PC-3 (cell line): ENCODE measurements around the gene FOXO3. TPM values are rescaled to one million over a fixed set of nuclear protein-coding genes. Genes with fewer than 3 reads are reported as not detected.

ENCODE experiments used
- ATAC-seq: fragments of 200-7000 bp; cut with Tn5 transposase; 2 replicates; pipeline ENCODE4 v1.9.1; 2020; ENCODE audit warnings: mild to moderate bottlenecking, moderate library complexity
- BruUV-seq: library from RNA; stranded (reverse); fragments of 400-500 nt; replicated peaks from 2 replicates; lab custom pipeline; 2021; lab: Mats Ljungman, UMichigan
- CTCF ChIA-PET: fragments of 300-600 bp; sonication (Branson Sonifier 250); formaldehyde crosslinking; loops from one replicate; lab custom pipeline; 2022; ENCODE audit warnings: antibody characterized with exemption; lab: Charles Lee
- POLR2A ChIA-PET: fragments of 300-600 bp; sonication (Branson Sonifier 250); formaldehyde crosslinking; loops from one replicate; lab custom pipeline; 2022; ENCODE audit warnings: antibody characterized with exemption; ENCODE audit not compliant: unreplicated experiment; lab: Charles Lee
- DNase-seq: peaks from one replicate; pipeline ENCODE4 v3.0.0-alpha.2; 2015
- H2AFZ ChIP-seq: fragments of 300-600 bp; sonication (generic); 2 replicates; pipeline ENCODE4 v1.6.0; 2016; ENCODE audit warnings: antibody characterized with exemption, low read length
- H3F3A ChIP-seq: fragments of 300-600 bp; sonication (generic); one replicate; pipeline ENCODE4 v1.6.0; 2017; ENCODE audit warnings: antibody characterized with exemption, low read length, control low read depth, mild to moderate bottlenecking; ENCODE audit not compliant: unreplicated experiment
- H3K27ac ChIP-seq: fragments of 300-600 bp; sonication (generic); 2 replicates; pipeline ENCODE4 v1.5.1; 2016; ENCODE audit warnings: mild to moderate bottlenecking, low read length
- H3K27me3 ChIP-seq: fragments of 300-600 bp; sonication (generic); 2 replicates; pipeline ENCODE4 v1.6.1; 2016; ENCODE audit warnings: low read length, mixed read lengths
- H3K36me3 ChIP-seq: fragments of 300-600 bp; sonication (generic); 2 replicates; pipeline ENCODE4 v1.6.1; 2016; ENCODE audit warnings: low read depth, mixed run types, low read length, mixed read lengths
- H3K4me1 ChIP-seq: fragments of 300-600 bp; sonication (generic); 2 replicates; pipeline ENCODE4 v1.5.1; 2016; ENCODE audit warnings: low read length; ENCODE audit not compliant: insufficient read depth
- H3K4me2 ChIP-seq: fragments of 300-600 bp; sonication (generic); 2 replicates; pipeline ENCODE4 v1.6.0; 2016; ENCODE audit warnings: low read length
- H3K4me3 ChIP-seq: fragments of 300-600 bp; sonication (generic); 2 replicates; pipeline ENCODE4 v1.5.1; 2016; ENCODE audit warnings: mild to moderate bottlenecking, low read length, mixed read lengths
- H3K79me2 ChIP-seq: fragments of 300-600 bp; sonication (generic); 2 replicates; pipeline ENCODE4 v1.6.1; 2017; ENCODE audit warnings: low read length, mixed read lengths
- H3K9ac ChIP-seq: fragments of 300-600 bp; sonication (generic); 2 replicates; pipeline ENCODE4 v1.6.0; 2016; ENCODE audit warnings: mild to moderate bottlenecking, low read length
- H3K9me2 ChIP-seq: fragments of 300-600 bp; sonication (generic); replicated peaks from 2 replicates; pipeline ENCODE4 v1.6.1; 2016; ENCODE audit warnings: mixed run types, low read length, mixed read lengths
- H3K9me3 ChIP-seq: fragments of 300-600 bp; sonication (generic); 2 replicates; pipeline ENCODE4 v1.6.1; 2016; ENCODE audit warnings: low read length, mixed read lengths
- H4K20me1 ChIP-seq: fragments of 300-600 bp; sonication (generic); 2 replicates; pipeline ENCODE4 v1.6.1; 2016; ENCODE audit warnings: low read length, mixed read lengths
- CTCF ChIP-seq: fragments of 300-600 bp; sonication (generic); conservative IDR thresholded peaks from 2 replicates; pipeline ENCODE4 v1.5.1; 2017; ENCODE audit warnings: antibody characterized with exemption, low read depth, mild to moderate bottlenecking, low read length
- EZH2 ChIP-seq: fragments of 300-600 bp; sonication (generic); IDR thresholded peaks from one replicate; pipeline ENCODE4 v1.6.1; 2017; ENCODE audit warnings: antibody characterized with exemption, mild to moderate bottlenecking, low read length; ENCODE audit not compliant: unreplicated experiment
- EZH2phosphoT487 ChIP-seq: fragments of 300-600 bp; sonication (generic); IDR thresholded peaks from 2 replicates; pipeline ENCODE4 v1.6.1; 2018; ENCODE audit warnings: mild to moderate bottlenecking, antibody characterized with exemption, low read length, borderline replicate concordance
- intact Hi-C: fragments of 100-400 bp; cut with micrococcal nuclease; formaldehyde crosslinking; loops from 2 replicates; pipeline ENCODE4 v1.9.0; 2023
- total RNA-seq: library from RNA; depleted of rRNA; stranded (reverse); fragments of >200 nt; gene quantifications from 2 replicates; pipeline ENCODE4 v1.2.3, GENCODE V29; 2014

FOXO3 gene
- total RNA-seq, 1 experiment from 2014 or later = 12.8 TPM

- Histone ChIP-seq H3K9me3 (no peaks in the 10 kb centered on the region), H3K9ac (peak overlapping the region; percentile 28; the same call in 1 of the 2 replicates), H3K4me2 (peak overlapping the region; percentile 82), H3K4me3 (peak overlapping the region; percentile 95), H3K27me3 (no peaks in the 10 kb centered on the region), H3F3A (peaks cover 4% of the 10 kb centered on the region), H3K79me2 (peaks cover 94% of the 10 kb centered on the region), H3K4me1 (peaks cover 33% of the 10 kb centered on the region), H3K9me2 (no peaks in the 10 kb centered on the region), H3K36me3 (peaks cover 14% of the 10 kb centered on the region; the same call in 1 of the 2 replicates), H2AFZ (no peak overlapping the region), H3K27ac (peak overlapping the region; percentile 79), H4K20me1 (peaks cover 35% of the 10 kb centered on the region)
- no TSS peak for BruUV-seq
- no peak for ATAC-seq
- TF ChIP-seq EZH2phosphoT487 (no peak), EZH2 (no peak), CTCF (no peak)
- intact Hi-C loops = no loop called here
- peak; percentile 64 for DNase-seq
- ChIA-PET CTCF (no interaction called here), POLR2A (interaction anchor here (0.6 kb wide), 1 partner anchor 499 kb away, joined by 4 read pairs; no protein-coding TSS in a partner anchor)
Measured at GRCh38 chr6:108565091-108565766, 4.5 kb downstream of the FOXO3 start.

DNA sequence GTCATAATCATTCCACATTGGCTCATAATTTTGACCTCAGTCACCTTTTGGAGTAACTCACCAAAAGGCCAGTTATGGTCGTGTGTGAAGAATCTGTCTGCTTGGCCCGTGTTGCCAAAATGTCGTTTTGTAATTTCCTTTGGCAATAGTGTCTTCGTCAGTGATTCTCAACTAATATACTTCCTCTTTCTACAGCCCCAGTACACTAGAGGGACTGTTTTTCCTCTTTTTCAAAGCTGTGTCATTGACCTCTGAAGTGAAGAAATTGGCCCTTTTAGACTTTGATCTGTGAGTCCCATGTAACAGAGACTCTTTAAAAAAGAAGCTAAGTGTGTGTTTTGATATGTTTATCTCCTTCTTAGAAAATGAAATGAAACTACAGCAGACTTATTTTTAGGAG is 5.2 kb downstream of the FOXO3 start:
- Histone ChIP-seq H3K9me3 (no peaks in the 10 kb centered on the region), H3K4me3 (peak overlapping the region; percentile 95), H3K4me2 (peak overlapping the region; percentile 82), H3K79me2 (peaks cover 97% of the 10 kb centered on the region), H3K36me3 (peaks cover 18% of the 10 kb centered on the region), H2AFZ (no peak overlapping the region), H4K20me1 (peaks cover 35% of the 10 kb centered on the region), H3K9ac (no peak overlapping the region), H3F3A (peaks cover 4% of the 10 kb centered on the region), H3K9me2 (no peaks in the 10 kb centered on the region), H3K27me3 (no peaks in the 10 kb centered on the region), H3K4me1 (peaks cover 33% of the 10 kb centered on the region), H3K27ac (peak overlapping the region; percentile 79)
- no peak for ATAC-seq
- CTCF ChIA-PET = no interaction called here
- intact Hi-C loops = no loop called here
- BruUV-seq = no TSS peak
- POLR2A ChIA-PET = no interaction called here
- TF ChIP-seq EZH2 = no peak
- no peak for TF ChIP-seq EZH2phosphoT487
- peak; percentile 45 for DNase-seq

DNA sequence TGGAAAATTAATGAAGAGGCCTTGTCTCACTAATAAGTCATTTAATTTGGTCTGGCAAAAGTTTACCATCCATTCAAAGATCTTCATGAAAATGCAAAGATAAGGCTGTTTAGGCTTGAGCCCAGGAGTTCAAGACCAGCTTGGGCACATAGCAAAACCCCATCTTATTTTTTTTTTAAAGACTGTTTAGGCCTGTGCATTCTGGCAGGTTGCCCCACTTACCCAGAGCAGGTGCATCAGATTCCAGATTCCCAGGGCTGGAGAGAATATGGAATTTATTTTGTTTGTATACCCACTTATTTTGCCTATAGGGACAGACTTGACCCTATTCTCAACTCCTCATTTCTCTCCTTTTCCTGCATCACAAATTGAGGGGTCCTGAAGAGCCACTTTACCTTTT is 5.7 kb downstream of the FOXO3 start:
- TF ChIP-seq EZH2 = no peak
- TF ChIP-seq CTCF = no peak
- TF ChIP-seq EZH2phosphoT487 = no peak
- DNase-seq (no peak), ATAC-seq (no peak)
- Histone ChIP-seq H3K36me3 (peaks cover 22% of the 10 kb centered on the region), H2AFZ (no peak overlapping the region), H3F3A (peaks cover 4% of the 10 kb centered on the region), H3K27ac (peak overlapping the region; percentile 79), H3K4me2 (peak overlapping the region; percentile 82), H4K20me1 (peaks cover 35% of the 10 kb centered on the region), H3K9ac (no peak overlapping the region), H3K79me2 (peaks cover 98% of the 10 kb centered on the region), H3K9me2 (no peaks in the 10 kb centered on the region), H3K27me3 (no peaks in the 10 kb centered on the region), H3K4me1 (peaks cover 33% of the 10 kb centered on the region), H3K4me3 (peak overlapping the region; percentile 95; the same call in 1 of the 2 replicates), H3K9me3 (no peaks in the 10 kb centered on the region)
- intact Hi-C loops = no loop called here
- CTCF ChIA-PET = no interaction called here
- BruUV-seq = no TSS peak
- POLR2A ChIA-PET = no interaction called here
